ENCODE measurements around the gene GNAQ. TPM values are rescaled to one million over a fixed set of nuclear protein-coding genes. Genes with fewer than 3 reads are reported as not detected.

Gene GNAQ
- total RNA-seq, 1 experiment from 2014 or later: 34.1 TPM

DNA sequence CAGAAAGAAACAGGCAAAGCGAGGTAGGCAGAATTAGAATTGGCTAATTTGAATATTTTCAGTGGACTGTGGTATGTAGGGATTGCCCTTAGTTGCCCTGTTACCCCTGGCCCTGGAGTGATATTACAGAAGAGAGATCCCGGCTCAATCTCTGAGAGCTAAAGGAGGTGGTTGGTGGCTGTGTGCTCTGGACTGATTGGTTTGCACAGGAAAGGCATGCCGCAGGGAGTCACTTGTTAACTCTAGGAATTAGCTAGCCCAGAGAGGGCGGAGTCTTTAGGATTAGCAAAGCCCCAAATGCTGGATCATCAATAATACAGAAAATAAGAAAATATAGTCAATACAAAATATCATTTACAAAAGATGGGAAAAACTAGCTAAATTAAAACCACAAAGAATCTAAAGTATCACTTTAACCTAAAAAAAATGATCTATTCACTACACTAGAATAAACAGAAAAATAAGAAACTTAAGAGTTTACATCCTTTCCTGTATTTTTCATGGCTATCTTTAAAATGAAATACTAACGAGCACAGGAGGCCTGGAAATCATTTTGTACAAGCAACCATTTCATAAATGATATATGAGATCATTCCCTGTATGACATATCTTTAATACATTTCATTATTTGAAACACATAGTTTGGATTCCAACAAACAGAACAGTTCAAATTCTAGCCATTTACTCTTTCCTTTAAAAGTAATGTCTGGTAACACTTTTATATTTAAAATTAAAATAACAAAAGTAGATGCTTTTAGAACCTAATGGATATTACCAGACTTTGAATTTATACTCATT is 71.1 kb downstream of the GNAQ start:
- BruUV-seq (replicated peaks): no TSS peak
- Mint-ChIP-seq H3K9me3 (ENCODE audit: low read depth, unreplicated experiment) (no peaks in the 10 kb centered on the region), H3K27ac (ENCODE audit: unreplicated experiment) (no peak overlapping the region), H3K36me3 (ENCODE audit: insufficient read depth, unreplicated experiment) (no peaks in the 10 kb centered on the region), H3K27me3 (ENCODE audit: unreplicated experiment) (no peaks in the 10 kb centered on the region), H3K4me3 (ENCODE audit: low read depth, unreplicated experiment) (no peak overlapping the region), H3K4me1 (ENCODE audit: low read depth, unreplicated experiment) (peaks cover 13% of the 10 kb centered on the region)
- no peak for DNase-seq
- TF ChIP-seq, protein P1, sequence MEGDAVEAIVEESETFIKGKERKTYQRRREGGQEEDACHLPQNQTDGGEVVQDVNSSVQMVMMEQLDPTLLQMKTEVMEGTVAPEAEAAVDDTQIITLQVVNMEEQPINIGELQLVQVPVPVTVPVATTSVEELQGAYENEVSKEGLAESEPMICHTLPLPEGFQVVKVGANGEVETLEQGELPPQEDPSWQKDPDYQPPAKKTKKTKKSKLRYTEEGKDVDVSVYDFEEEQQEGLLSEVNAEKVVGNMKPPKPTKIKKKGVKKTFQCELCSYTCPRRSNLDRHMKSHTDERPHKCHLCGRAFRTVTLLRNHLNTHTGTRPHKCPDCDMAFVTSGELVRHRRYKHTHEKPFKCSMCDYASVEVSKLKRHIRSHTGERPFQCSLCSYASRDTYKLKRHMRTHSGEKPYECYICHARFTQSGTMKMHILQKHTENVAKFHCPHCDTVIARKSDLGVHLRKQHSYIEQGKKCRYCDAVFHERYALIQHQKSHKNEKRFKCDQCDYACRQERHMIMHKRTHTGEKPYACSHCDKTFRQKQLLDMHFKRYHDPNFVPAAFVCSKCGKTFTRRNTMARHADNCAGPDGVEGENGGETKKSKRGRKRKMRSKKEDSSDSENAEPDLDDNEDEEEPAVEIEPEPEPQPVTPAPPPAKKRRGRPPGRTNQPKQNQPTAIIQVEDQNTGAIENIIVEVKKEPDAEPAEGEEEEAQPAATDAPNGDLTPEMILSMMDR (IDR thresholded peaks at IDR 0.05; ENCODE audit: unreplicated experiment): no peak
- CTCF ChIA-PET: no interaction called here
- intact Hi-C loops (cut with micrococcal nuclease; ENCODE audit: unreplicated experiment): no loop called here

GRCh38 chr9:77959803-77960202 is 71.8 kb downstream of the GNAQ start:
- no peak overlapping the region for H3K4me3 Mint-ChIP-seq (ENCODE audit: low read depth, unreplicated experiment)
- CTCF ChIA-PET: no interaction called here
- TF ChIP-seq, protein P1 (IDR thresholded peaks at IDR 0.05; ENCODE audit: unreplicated experiment): no peak
- no TSS peak for BruUV-seq (replicated peaks)
- no peak for DNase-seq
- no peaks in the 10 kb centered on the region for H3K9me3 Mint-ChIP-seq (ENCODE audit: low read depth, unreplicated experiment)
- H3K4me1 Mint-ChIP-seq (ENCODE audit: low read depth, unreplicated experiment): peaks cover 13% of the 10 kb centered on the region
- H3K36me3 Mint-ChIP-seq (ENCODE audit: insufficient read depth, unreplicated experiment): no peaks in the 10 kb centered on the region
- H3K27ac Mint-ChIP-seq (ENCODE audit: unreplicated experiment): no peak overlapping the region
- intact Hi-C loops (cut with micrococcal nuclease; ENCODE audit: unreplicated experiment): loop anchor here (10.0 kb wide), 1 partner anchor 55 kb away; no protein-coding TSS in a partner anchor
- no peaks in the 10 kb centered on the region for H3K27me3 Mint-ChIP-seq (ENCODE audit: unreplicated experiment)

- Mint-ChIP-seq H3K36me3 (ENCODE audit: insufficient read depth, unreplicated experiment) (no peaks in the 10 kb centered on the region), H3K4me1 (ENCODE audit: low read depth, unreplicated experiment) (peaks cover 13% of the 10 kb centered on the region)
- CTCF ChIA-PET: no interaction called here
These were observed 74.0 kb downstream of the GNAQ start for GRCh38 chr9:77957652-77958051.

GRCh38 chr9:77956555-77956954 is 75.1 kb downstream of the GNAQ start:
- Mint-ChIP-seq H3K27me3 (ENCODE audit: unreplicated experiment) (no peaks in the 10 kb centered on the region), H3K4me1 (ENCODE audit: low read depth, unreplicated experiment) (peaks cover 5% of the 10 kb centered on the region), H3K36me3 (ENCODE audit: insufficient read depth, unreplicated experiment) (no peaks in the 10 kb centered on the region), H3K9me3 (ENCODE audit: low read depth, unreplicated experiment) (no peaks in the 10 kb centered on the region), H3K4me3 (ENCODE audit: low read depth, unreplicated experiment) (no peak overlapping the region), H3K27ac (ENCODE audit: unreplicated experiment) (no peak overlapping the region)
- no peak for DNase-seq
- CTCF ChIA-PET: no interaction called here
- TF ChIP-seq, protein P1 (IDR thresholded peaks at IDR 0.05; ENCODE audit: unreplicated experiment): no peak
- intact Hi-C loops (cut with micrococcal nuclease; ENCODE audit: unreplicated experiment): loop anchor here (10.0 kb wide), 1 partner anchor 52 kb away; no protein-coding TSS in a partner anchor
- BruUV-seq (replicated peaks): no TSS peak

More at GRCh38 chr9:77957652-77958051, 74.0 kb downstream of the GNAQ start:
- Mint-ChIP-seq H3K27ac (ENCODE audit: unreplicated experiment) (no peak overlapping the region), H3K27me3 (ENCODE audit: unreplicated experiment) (no peaks in the 10 kb centered on the region), H3K4me3 (ENCODE audit: low read depth, unreplicated experiment) (no peak overlapping the region), H3K9me3 (ENCODE audit: low read depth, unreplicated experiment) (no peaks in the 10 kb centered on the region)
- no peak for DNase-seq
- BruUV-seq (replicated peaks): no TSS peak
- TF ChIP-seq, protein P1 (IDR thresholded peaks at IDR 0.05; ENCODE audit: unreplicated experiment): no peak
- intact Hi-C loops (cut with micrococcal nuclease; ENCODE audit: unreplicated experiment): loop anchor here (10.0 kb wide), 1 partner anchor 53 kb away; no protein-coding TSS in a partner anchor
